HK-2 (cell line): ENCODE results near the gene LMNA.
"Not testable (repeated sequence)": the region's sequence is repeated elsewhere in the genome, so short reads cannot be mapped to it uniquely, and the experiment has no call there.

Source experiments
- DNase-seq: peaks from one replicate; pipeline ENCODE4 v3.0.0-alpha.2; 2018; ENCODE audit not compliant: unreplicated experiment

LMNA gene

GRCh38 chr1:156104861-156105832, 9.4 kb upstream of the LMNA start:
- DNase-seq, result no peak

GRCh38 chr1:156106624-156107488, 7.7 kb upstream of the LMNA start:
- no peak for DNase-seq

GRCh38 chr1:156108057-156108456, 6.5 kb upstream of the LMNA start:
- no peak for DNase-seq

- DNase-seq, result no peak
Measured at GRCh38 chr1:156108664-156109241, 5.8 kb upstream of the LMNA start.

- no peak for DNase-seq
Measured at GRCh38 chr1:156110252-156110651, 4.3 kb upstream of the LMNA start.

GRCh38 chr1:156111355-156111962, 3.1 kb upstream of the LMNA start:
- no peak for DNase-seq

GRCh38 chr1:156112276-156113137, 2.0 kb upstream of the LMNA start:
- DNase-seq, result no peak

GRCh38 chr1:156113282-156113950, 1.1 kb upstream of the LMNA start:
- no peak for DNase-seq

GRCh38 chr1:156114919-156115513, 505 bp downstream of the LMNA start:
- peak; percentile 63 for DNase-seq

- DNase-seq, result peak; percentile 72
Measured at GRCh38 chr1:156115514-156116374, 1.2 kb downstream of the LMNA start.

GRCh38 chr1:156116731-156117130, 2.2 kb downstream of the LMNA start:
- not testable (repeated sequence) for DNase-seq

- no peak for DNase-seq
Measured at GRCh38 chr1:156117414-156118176, 3.1 kb downstream of the LMNA start.

- no peak for DNase-seq
Measured at GRCh38 chr1:156118177-156118868, 3.8 kb downstream of the LMNA start.

GRCh38 chr1:156119503-156120209, 5.1 kb downstream of the LMNA start:
- DNase-seq, result no peak

- no peak for DNase-seq
Measured at GRCh38 chr1:156120318-156120717, 5.8 kb downstream of the LMNA start.

- not testable (repeated sequence) for DNase-seq
Measured at GRCh38 chr1:156121005-156121404, 6.5 kb downstream of the LMNA start.

GRCh38 chr1:156121457-156121856, 6.9 kb downstream of the LMNA start:
- no peak for DNase-seq
